ENCODE measurements around the gene GRAMD2A. TPM values are rescaled to one million over a fixed set of nuclear protein-coding genes. Genes with fewer than 3 reads are reported as not detected.

GRAMD2A gene
- total RNA-seq, 4 donors from 2014 or later, result 8.8 to 26.9 (median 9.0) TPM

GRCh38 chr15:72167445-72167844 lies 30.1 kb downstream of the GRAMD2A start:
- no peak for DNase-seq
- Histone ChIP-seq H3K4me1 (peaks cover 17 to 23% of the 10 kb centered on the region in 2 donors), H3K27me3 (no peaks in the 10 kb centered on the region), H3K4me3 (replicated peaks in 1 of 3) (no peak overlapping the region), H3K27ac (no peak overlapping the region), H3K36me3 (no peaks in the 10 kb centered on the region), H3K9me3 (no peaks in the 10 kb centered on the region)
- WGBS, 2 donors, result 78 to 92% methylated on average over 4 to 5 of the region's 6 CpGs
- TF ChIP-seq CTCF (IDR thresholded peaks at IDR 0.05) (no peak), POLR2A (IDR thresholded peaks at IDR 0.05) (no peak)
- intact Hi-C loops (cut with DNase I), result no loop called here

GRCh38 chr15:72166716-72167417 lies 30.7 kb downstream of the GRAMD2A start:
- no peaks in the 10 kb centered on the region for H3K9me3 ChIP-seq
- TF ChIP-seq POLR2A (IDR thresholded peaks at IDR 0.05) (no peak), CTCF (IDR thresholded peaks at IDR 0.05) (no peak)

GRCh38 chr15:72163719-72164118 lies 33.9 kb downstream of the GRAMD2A start:
- H3K9me3 ChIP-seq, result no peaks in the 10 kb centered on the region
- no peak for DNase-seq
- no peak overlapping the region for H3K4me3 ChIP-seq (replicated peaks in 1 of 3)
- WGBS, 2 donors, result 84 to 89% methylated on average over 4 of the region's 4 CpGs
- H3K4me1 ChIP-seq, result peaks cover 10 to 21% of the 10 kb centered on the region in 2 donors
- intact Hi-C loops (cut with DNase I), result no loop called here
- no peak overlapping the region for H3K27ac ChIP-seq
- no peak for TF ChIP-seq CTCF (IDR thresholded peaks at IDR 0.05)
- no peaks in the 10 kb centered on the region for H3K36me3 ChIP-seq
- H3K27me3 ChIP-seq, result no peaks in the 10 kb centered on the region

More at GRCh38 chr15:72166716-72167417, 30.7 kb downstream of the GRAMD2A start:
- no peak overlapping the region for H3K4me3 ChIP-seq (replicated peaks in 1 of 3)
- peaks cover 17 to 26% of the 10 kb centered on the region in 2 donors for H3K4me1 ChIP-seq
- no peak overlapping the region for H3K27ac ChIP-seq
- H3K27me3 ChIP-seq, result no peaks in the 10 kb centered on the region
- WGBS, 2 donors, result 93 to 97% methylated on average over 4 to 5 of the region's 5 CpGs
- no peak for DNase-seq
- intact Hi-C loops (cut with DNase I), result no loop called here
- no peaks in the 10 kb centered on the region for H3K36me3 ChIP-seq

GRCh38 chr15:72162569-72162968 lies 35.0 kb downstream of the GRAMD2A start:
- TF ChIP-seq POLR2A (IDR thresholded peaks at IDR 0.05) (no peak), CTCF (IDR thresholded peaks at IDR 0.05) (no peak)
- Histone ChIP-seq H3K4me3 (replicated peaks in 1 of 3) (no peak overlapping the region), H3K4me1 (peaks cover 6 to 14% of the 10 kb centered on the region in 2 donors), H3K9me3 (no peaks in the 10 kb centered on the region), H3K27me3 (no peaks in the 10 kb centered on the region), H3K36me3 (no peaks in the 10 kb centered on the region), H3K27ac (peak overlapping the region in 2 of 3 donors; percentile 76 to 77)
- no peak for DNase-seq
- 96 to 97% methylated on average over 5 of the region's 5 CpGs for WGBS, 2 donors
- intact Hi-C loops (cut with DNase I), result no loop called here

- Histone ChIP-seq H3K27ac (peak overlapping the region; percentile 69 to 77 (median 76)), H3K4me3 (replicated peaks in 1 of 3) (no peak overlapping the region), H3K4me1 (peaks cover 13 to 20% of the 10 kb centered on the region in 2 donors), H3K9me3 (no peaks in the 10 kb centered on the region), H3K36me3 (no peaks in the 10 kb centered on the region), H3K27me3 (no peaks in the 10 kb centered on the region)
- intact Hi-C loops (cut with DNase I), result no loop called here
- no peak for TF ChIP-seq POLR2A (IDR thresholded peaks at IDR 0.05)
- TF ChIP-seq CTCF (IDR thresholded peaks at IDR 0.05), result no peak
- WGBS, 2 donors, result 75 to 85% methylated on average over 7 of the region's 7 CpGs
- no peak for DNase-seq
These were observed 36.0 kb downstream of the GRAMD2A start for GRCh38 chr15:72161361-72162132.
